GM12873 (cell line): ENCODE data around the gene GPR4.

Experiments used
- TF ChIP-seq, protein P1 (sequence below): IDR thresholded peaks from 2 replicates; pipeline ENCODE4 v1.5.1; 2012; ENCODE audit warnings: low read depth, mild to moderate bottlenecking, moderate library complexity, low read length, control low read depth; ENCODE audit not compliant: insufficient read depth; ENCODE audit errors: missing control alignments

Gene GPR4

DNA sequence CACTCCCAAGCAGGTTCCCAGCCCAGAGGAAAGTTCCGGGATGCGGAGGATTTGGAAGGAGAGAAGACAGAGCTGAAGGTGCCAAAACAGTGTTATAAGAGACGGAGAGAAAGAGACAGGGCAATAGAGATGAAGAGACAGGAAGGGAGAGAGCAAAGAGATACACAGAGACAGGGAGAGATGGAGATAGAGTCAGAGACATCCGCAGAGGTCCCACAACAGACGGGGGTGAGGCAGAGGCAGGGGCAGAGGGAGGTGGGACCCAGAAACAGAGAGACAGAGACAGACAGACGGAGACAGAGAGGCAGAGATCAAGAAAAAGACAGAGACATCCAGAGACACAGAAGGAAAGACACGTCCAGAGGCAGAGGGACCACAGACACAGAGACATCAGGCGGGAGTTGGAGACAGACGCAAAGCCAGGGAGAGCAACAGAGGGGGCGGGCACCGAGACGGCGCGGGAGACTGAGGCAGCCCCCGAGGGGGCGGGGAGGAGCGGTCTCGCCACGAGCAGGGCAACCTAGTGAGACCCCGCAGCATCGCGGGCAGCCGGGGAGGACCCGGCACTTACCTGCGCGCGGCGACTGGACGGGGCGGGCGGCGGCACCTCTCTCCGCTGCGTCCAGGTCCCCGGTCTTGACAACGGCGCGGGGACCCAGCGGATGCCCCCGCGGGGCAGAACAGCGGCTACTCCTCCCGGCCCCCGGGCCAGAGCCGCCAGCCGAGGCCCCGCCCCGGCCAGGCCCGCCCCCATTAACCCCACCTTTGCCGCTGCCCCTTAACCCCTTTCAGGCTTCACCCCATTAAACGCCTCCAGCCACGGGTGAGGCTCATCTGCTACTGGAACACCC lies at the start of gene GPR4:
GPR4 (minus strand) TSS at position 689 of the 851 bp plus-strand sequence. CDS start 10,346 bp downstream, outside the sequence.
- TF ChIP-seq, protein P1, sequence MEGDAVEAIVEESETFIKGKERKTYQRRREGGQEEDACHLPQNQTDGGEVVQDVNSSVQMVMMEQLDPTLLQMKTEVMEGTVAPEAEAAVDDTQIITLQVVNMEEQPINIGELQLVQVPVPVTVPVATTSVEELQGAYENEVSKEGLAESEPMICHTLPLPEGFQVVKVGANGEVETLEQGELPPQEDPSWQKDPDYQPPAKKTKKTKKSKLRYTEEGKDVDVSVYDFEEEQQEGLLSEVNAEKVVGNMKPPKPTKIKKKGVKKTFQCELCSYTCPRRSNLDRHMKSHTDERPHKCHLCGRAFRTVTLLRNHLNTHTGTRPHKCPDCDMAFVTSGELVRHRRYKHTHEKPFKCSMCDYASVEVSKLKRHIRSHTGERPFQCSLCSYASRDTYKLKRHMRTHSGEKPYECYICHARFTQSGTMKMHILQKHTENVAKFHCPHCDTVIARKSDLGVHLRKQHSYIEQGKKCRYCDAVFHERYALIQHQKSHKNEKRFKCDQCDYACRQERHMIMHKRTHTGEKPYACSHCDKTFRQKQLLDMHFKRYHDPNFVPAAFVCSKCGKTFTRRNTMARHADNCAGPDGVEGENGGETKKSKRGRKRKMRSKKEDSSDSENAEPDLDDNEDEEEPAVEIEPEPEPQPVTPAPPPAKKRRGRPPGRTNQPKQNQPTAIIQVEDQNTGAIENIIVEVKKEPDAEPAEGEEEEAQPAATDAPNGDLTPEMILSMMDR, result no peak

DNA sequence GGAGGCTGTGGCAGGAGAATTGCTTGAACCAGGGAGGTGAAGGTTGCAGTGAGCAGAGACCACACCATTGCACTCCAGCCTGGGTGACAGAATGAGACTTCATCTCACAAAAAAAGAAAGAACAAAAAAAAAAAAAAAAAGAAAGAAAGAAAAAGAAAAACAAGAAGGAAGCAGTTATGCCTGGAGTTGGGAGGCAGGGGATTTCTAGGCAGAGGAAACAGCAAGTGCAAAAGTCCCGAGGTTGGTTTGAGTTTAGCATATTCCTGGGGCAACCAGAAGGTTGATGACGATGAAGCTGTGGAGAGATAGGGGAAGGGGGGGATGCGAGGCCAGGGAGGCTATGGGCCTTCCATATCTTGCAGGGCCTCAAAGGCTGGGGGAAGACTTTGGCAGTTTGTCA lies 48.7 kb upstream of the GPR4 start:
- TF ChIP-seq, protein P1, result no peak

DNA sequence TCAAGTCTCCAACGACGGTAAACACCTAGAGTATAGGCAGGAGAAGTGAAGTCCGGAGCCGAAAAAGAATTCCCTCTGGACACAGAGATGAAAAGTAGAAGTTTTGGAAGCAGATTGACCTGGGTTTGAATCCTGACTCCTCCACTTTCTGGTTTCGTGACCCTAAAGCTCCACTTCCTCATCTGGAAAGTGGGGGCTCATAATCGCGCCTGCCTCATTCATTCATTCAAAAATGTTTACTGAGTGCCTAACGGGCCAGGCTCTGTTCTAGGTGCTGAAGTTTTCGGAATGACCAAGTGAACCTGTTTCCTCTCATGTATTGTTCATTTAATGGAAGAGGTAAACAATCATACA lies 44.3 kb upstream of the GPR4 start:
- TF ChIP-seq, protein P1, result no peak

DNA sequence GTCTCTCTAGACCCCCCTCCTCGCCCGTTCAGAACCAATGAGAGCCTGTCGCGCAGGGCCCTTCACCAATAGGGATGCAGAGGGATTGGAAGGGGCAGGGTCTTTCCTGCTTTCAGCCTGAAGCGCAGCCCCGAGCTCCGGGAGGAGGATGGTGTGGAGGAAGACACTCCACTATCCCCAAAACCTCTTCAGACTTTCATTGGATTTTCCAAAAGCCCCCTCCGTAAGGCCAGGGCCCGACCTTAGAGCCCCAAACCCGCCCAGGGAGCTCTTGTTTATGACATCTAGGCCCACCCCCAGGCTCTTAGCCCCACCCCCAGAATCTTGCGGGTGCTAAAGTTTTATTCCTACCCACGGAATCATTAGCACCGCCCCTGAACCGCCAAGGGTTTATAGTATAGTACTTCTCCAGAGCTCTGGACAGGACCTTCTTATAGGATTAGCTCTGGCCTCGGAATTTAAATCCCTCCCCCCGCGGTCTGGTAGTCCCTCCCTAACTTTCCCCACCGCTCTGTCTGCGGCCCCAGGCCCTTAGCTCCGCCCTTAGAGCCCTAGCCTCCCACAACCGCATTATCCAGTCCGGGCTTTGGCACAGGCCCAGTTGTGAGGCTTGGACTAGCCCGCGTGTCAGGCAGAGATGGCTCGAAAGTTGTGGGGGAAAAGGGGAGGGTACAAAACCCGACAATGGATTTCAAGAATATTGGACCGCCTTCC lies 43.8 kb upstream of the GPR4 start:
- TF ChIP-seq, protein P1, result no peak

DNA sequence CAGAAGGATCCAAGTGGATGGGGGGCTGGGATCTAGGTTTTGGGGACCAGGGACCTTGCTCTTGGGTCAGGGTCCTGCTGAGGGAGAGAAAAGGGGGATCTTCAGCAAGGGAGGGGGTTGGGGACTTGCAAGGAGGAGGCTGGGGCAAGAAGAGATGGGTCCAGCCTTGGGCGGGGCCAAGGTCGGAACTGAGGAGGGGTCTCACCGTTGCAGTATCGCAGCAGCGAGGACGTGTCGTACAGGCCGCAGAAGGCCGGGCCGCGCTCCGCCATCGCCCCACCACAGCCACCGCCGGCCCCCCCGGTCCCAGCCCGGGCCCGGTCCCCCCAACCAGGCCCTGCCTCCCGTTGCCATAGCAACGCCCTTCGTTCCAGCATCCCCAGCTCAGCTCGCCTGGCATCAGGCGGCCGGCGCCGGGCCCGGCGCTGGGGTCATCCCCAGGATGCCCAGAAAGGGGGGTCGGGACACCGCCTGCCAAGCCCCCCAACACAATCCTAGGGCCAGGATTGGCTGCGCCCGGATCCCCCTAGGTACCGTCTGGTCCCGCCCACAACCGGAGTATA lies 43.1 kb upstream of the GPR4 start:
- TF ChIP-seq, protein P1, result no peak

DNA sequence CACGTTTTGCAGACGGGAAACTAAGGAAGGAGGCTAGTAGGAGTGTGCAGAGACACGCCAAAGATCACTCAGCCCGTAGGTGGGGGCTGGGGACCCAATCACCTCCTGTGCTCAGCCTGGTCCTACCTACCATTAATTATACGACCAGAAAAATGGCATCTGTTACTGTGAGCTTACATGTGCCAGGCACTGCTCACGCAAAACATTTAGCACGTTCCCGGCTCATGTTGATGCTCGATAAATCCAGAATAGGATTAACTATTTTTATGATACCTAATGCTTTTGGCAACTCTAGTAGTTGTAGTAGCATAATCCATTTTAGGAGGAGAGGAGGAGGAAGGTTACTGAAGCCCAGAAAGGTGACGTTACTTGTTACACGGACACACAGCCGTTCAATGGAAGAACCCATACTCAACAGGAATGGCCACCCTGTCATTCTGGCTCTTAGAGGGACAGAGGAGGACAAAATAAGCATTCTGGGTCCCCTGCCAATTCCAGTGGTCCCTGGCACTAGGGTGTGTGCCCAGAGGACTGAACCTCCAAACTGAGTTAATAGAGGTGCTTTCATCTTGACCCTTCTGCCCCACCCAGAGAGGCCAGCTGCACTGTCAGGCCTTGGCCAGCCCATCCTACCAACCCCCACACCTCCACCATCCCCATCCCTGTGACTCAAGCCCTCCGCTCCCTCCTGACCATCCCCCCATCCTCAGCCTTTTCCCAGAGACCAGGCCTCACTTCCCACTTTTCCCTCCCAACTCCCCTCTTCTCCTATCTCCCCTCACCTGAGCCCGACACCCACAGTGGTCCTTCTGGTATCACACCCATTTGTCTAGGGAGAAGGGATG lies 42.1 kb upstream of the GPR4 start:
- TF ChIP-seq, protein P1, result no peak
